HEK293 (cell line): Measurements from ENCODE around the gene GSG1L.

ENCODE experiments used
- CTCF ChIA-PET: fragments of 350-600 bp; formaldehyde crosslinking; extraction: SDS; loops from one replicate; lab custom pipeline; 2021; ENCODE audit warnings: antibody characterized with exemption; lab: Yijun Ruan, JAX
- POLR2A ChIA-PET: fragments of 300-600 bp; formaldehyde crosslinking; extraction: SDS; loops from one replicate; lab custom pipeline; 2020; ENCODE audit warnings: antibody characterized with exemption, inconsistent platforms; lab: Yijun Ruan, JAX
- H3K27ac ChIP-seq: fragments of 200-500 bp; sonication (Bioruptor generic); 2 replicates; pipeline ENCODE4 v1.5.1; 2014; ENCODE audit warnings: low read depth, low read length, control low read depth, inconsistent platforms; ENCODE audit errors: extremely low read depth
- H3K36me3 ChIP-seq, 2 experiments: fragments of 200-500 bp in 1 of 2; sonication (Bioruptor generic) in 1 of 2; 1 replicate in 1 of 2; 2 replicates in 1 of 2; pipeline ENCODE4 v1.5.1; 2014 to 2017; ENCODE audit warnings: inconsistent platforms in 2 of 2, low read length in 2 of 2; ENCODE audit not compliant: control insufficient read depth in 2 of 2, insufficient read depth in 1 of 2
- H3K4me1 ChIP-seq: fragments of 200-500 bp; sonication (Bioruptor generic); 2 replicates; pipeline ENCODE4 v1.5.1; 2014; ENCODE audit warnings: mild to moderate bottlenecking, low read length, inconsistent platforms; ENCODE audit not compliant: control insufficient read depth, insufficient read depth
- H3K4me3 ChIP-seq: 2 replicates; pipeline ENCODE4 v1.5.1; 2011; ENCODE audit warnings: low read depth, mild to moderate bottlenecking, control low read depth, low read length, moderate library complexity
- H3K9me3 ChIP-seq: fragments of 200-500 bp; sonication (Bioruptor generic); 2 replicates; pipeline ENCODE4 v1.5.1; 2014; ENCODE audit warnings: low read depth, low read length, inconsistent platforms; ENCODE audit not compliant: control insufficient read depth, insufficient read depth
- ATF2 ChIP-seq: fragments of 450-650 bp; formaldehyde crosslinking; IDR thresholded peaks from 2 replicates; pipeline ENCODE4 v1.5.1; 2016; ENCODE audit warnings: missing biosample characterization, missing genetic modification characterization, low read depth
- CTCF ChIP-seq: fragments of 450-650 bp; formaldehyde crosslinking; IDR thresholded peaks from 2 replicates; pipeline ENCODE4 v1.5.1; 2016; ENCODE audit warnings: missing biosample characterization, missing genetic modification characterization
- GLI4 ChIP-seq: fragments of 450-650 bp; formaldehyde crosslinking; IDR thresholded peaks from 2 replicates; pipeline ENCODE4 v1.5.1; 2016; ENCODE audit warnings: missing biosample characterization, missing genetic modification characterization
- SP7 ChIP-seq: fragments of 450-650 bp; formaldehyde crosslinking; IDR thresholded peaks from 2 replicates; pipeline ENCODE4 v1.5.1; 2016; ENCODE audit warnings: missing biosample characterization, missing genetic modification characterization
- TRIM28 ChIP-seq: IDR thresholded peaks from 2 replicates; pipeline ENCODE4 v1.6.1; 2011; ENCODE audit warnings: low read length, control low read depth, borderline replicate concordance
- ZBTB49 ChIP-seq: fragments of 450-650 bp; formaldehyde crosslinking; IDR thresholded peaks from 2 replicates; pipeline ENCODE4 v1.5.1; 2016; ENCODE audit warnings: missing biosample characterization, missing genetic modification characterization, low read depth
- ZFP41 ChIP-seq: fragments of 450-650 bp; formaldehyde crosslinking; IDR thresholded peaks from 2 replicates; pipeline ENCODE4 v1.5.1; 2016; ENCODE audit warnings: missing biosample characterization, missing genetic modification characterization, borderline replicate concordance
- ZNF114 ChIP-seq: fragments of 450-650 bp; formaldehyde crosslinking; IDR thresholded peaks from 2 replicates; pipeline ENCODE4 v1.5.0; 2017; ENCODE audit warnings: missing biosample characterization, missing genetic modification characterization
- ZNF274 ChIP-seq, 2 experiments: fragments of 200-500 bp in 1 of 2; fragments of 450-650 bp in 1 of 2; sonication (Bioruptor generic) in 1 of 2; formaldehyde crosslinking in 1 of 2; IDR thresholded peaks; 2 replicates each; pipeline versions ENCODE4 v1.5.1 to v1.6.1; 2014 to 2016; ENCODE audit warnings: borderline replicate concordance in 1 of 2, inconsistent platforms in 1 of 2, low read length in 1 of 2, missing biosample characterization in 1 of 2, missing genetic modification characterization in 1 of 2
- ZNF366 ChIP-seq: fragments of 450-650 bp; formaldehyde crosslinking; conservative IDR thresholded peaks from 2 replicates; pipeline ENCODE4 v1.5.1; 2016; ENCODE audit warnings: missing biosample characterization, missing genetic modification characterization
- ZNF404 ChIP-seq: fragments of 450-650 bp; formaldehyde crosslinking; IDR thresholded peaks from 2 replicates; pipeline ENCODE4 v1.5.1; 2017; ENCODE audit warnings: missing biosample characterization, missing genetic modification characterization
- ZNF501 ChIP-seq: fragments of 450-650 bp; formaldehyde crosslinking; IDR thresholded peaks from 2 replicates; pipeline ENCODE4 v1.5.1; 2016; ENCODE audit warnings: missing biosample characterization, missing genetic modification characterization
- ZNF514 ChIP-seq: fragments of 450-650 bp; formaldehyde crosslinking; IDR thresholded peaks from 2 replicates; pipeline ENCODE4 v1.5.1; 2016; ENCODE audit warnings: missing biosample characterization, missing genetic modification characterization
- ZNF544 ChIP-seq: fragments of 450-650 bp; formaldehyde crosslinking; IDR thresholded peaks from 2 replicates; pipeline ENCODE4 v1.5.0; 2017; ENCODE audit warnings: missing biosample characterization, missing genetic modification characterization
- ZNF596 ChIP-seq: fragments of 450-650 bp; IDR thresholded peaks from 2 replicates; pipeline ENCODE4 v1.5.0; 2018; ENCODE audit warnings: missing biosample characterization, mild to moderate bottlenecking, missing genetic modification characterization, moderate library complexity
- ZNF654 ChIP-seq: fragments of 450-650 bp; formaldehyde crosslinking; IDR thresholded peaks from 2 replicates; pipeline ENCODE4 v1.5.1; 2016; ENCODE audit warnings: low read depth, missing biosample characterization, missing genetic modification characterization

The GSG1L gene

GRCh38 chr16:27976990-27977389 lies 86.5 kb downstream of the GSG1L start (continued):
- no peak for TF ChIP-seq ZNF654 (tag by site-specific recombination)
- no peak for TF ChIP-seq ZNF114 (tag by site-specific recombination)
- no peak for TF ChIP-seq ZNF544 (tag by site-specific recombination)
- TF ChIP-seq ZNF274 (IDR thresholded peaks at IDR 0.05; ENCODE audit: low read length) = no peak
- TF ChIP-seq ZNF274 (tag by site-specific recombination; IDR thresholded peaks at IDR 0.05; ENCODE audit: borderline replicate concordance) = no peak
- no peak for TF ChIP-seq ZNF366 (tag by site-specific recombination)

- Histone ChIP-seq H3K9me3 (no peaks in the 10 kb centered on the region), H3K27ac (no peak overlapping the region), H3K4me1 (no peaks in the 10 kb centered on the region), H3K36me3 (no peaks in the 10 kb centered on the region), H3K4me3 (no peak overlapping the region)
- POLR2A ChIA-PET = no interaction called here
- TF ChIP-seq GLI4 (tag by site-specific recombination) (no peak), ATF2 (tag by site-specific recombination) (no peak), SP7 (tag by site-specific recombination) (no peak), ZFP41 (tag by site-specific recombination) (no peak), ZBTB49 (tag by site-specific recombination) (no peak), TRIM28 (no peak), ZNF596 (tag by site-specific recombination) (no peak)
- CTCF ChIA-PET = interaction anchor here (5.3 kb wide), 1 partner anchor 95 kb away, joined by 75 read pairs; no protein-coding TSS in a partner anchor
Observed at GRCh38 chr16:27974896-27975540, 88.5 kb downstream of the GSG1L start.

- TF ChIP-seq ZNF501 (tag by site-specific recombination) (no peak), ZNF274 (IDR thresholded peaks at IDR 0.05; ENCODE audit: low read length) (no peak), ZNF274 (tag by site-specific recombination; IDR thresholded peaks at IDR 0.05; ENCODE audit: borderline replicate concordance) (no peak), CTCF (tag by site-specific recombination) (peak; percentile 17; the same call in 1 of the 2 replicates), ZNF404 (tag by site-specific recombination) (no peak), ZNF514 (tag by site-specific recombination) (no peak)
- Histone ChIP-seq H3K9me3 (no peaks in the 10 kb centered on the region), H3K4me3 (no peak overlapping the region), H3K36me3 (no peaks in the 10 kb centered on the region), H3K4me1 (no peaks in the 10 kb centered on the region), H3K27ac (no peak overlapping the region)
- ChIA-PET POLR2A (no interaction called here), CTCF (interaction anchor here (0.6 to 5.3 kb wide), 5 partner anchors 8 to 1045 kb away, joined by 3 to 75 read pairs (median 7); no protein-coding TSS in a partner anchor)
Observed at GRCh38 chr16:27973678-27974077, 89.8 kb downstream of the GSG1L start.
